Stimulated activated CD4-positive, alpha-beta T cell treated with anti-CD3 and anti-CD28 coated beads, Interleukin-1b, Interleukin-23, amount 100 ng/mL, for 48 hours (primary cell): ENCODE data around the gene MICAL3.

Experiments
- DNase-seq: peaks from one replicate; pipeline ENCODE4 v3.0.0-alpha.2; 2020

The MICAL3 gene

GRCh38 chr22:17860220-17860965 lies 164.0 kb downstream of the MICAL3 start:
- no peak for DNase-seq

- DNase-seq: no peak
These were observed 166.3 kb downstream of the MICAL3 start for GRCh38 chr22:17858033-17858432.

GRCh38 chr22:17855572-17856290 lies 168.6 kb downstream of the MICAL3 start:
- DNase-seq: no peak

- no peak for DNase-seq
These were observed 171.3 kb downstream of the MICAL3 start for GRCh38 chr22:17853073-17853472.

- DNase-seq: no peak
These were observed 172.6 kb downstream of the MICAL3 start for GRCh38 chr22:17851759-17852158.

- DNase-seq: no peak
These were observed 176.8 kb downstream of the MICAL3 start for GRCh38 chr22:17847360-17848078.

GRCh38 chr22:17846326-17846992 lies 177.9 kb downstream of the MICAL3 start:
- no peak for DNase-seq

GRCh38 chr22:17845790-17846189 lies 178.6 kb downstream of the MICAL3 start:
- no peak for DNase-seq

- no peak for DNase-seq
These were observed 179.0 kb downstream of the MICAL3 start for GRCh38 chr22:17845327-17845726.

GRCh38 chr22:17844150-17844549 lies 180.2 kb downstream of the MICAL3 start:
- no peak for DNase-seq

GRCh38 chr22:17842386-17842785 lies 182.0 kb downstream of the MICAL3 start:
- peak; percentile 10 for DNase-seq

GRCh38 chr22:17841836-17842235 lies 182.5 kb downstream of the MICAL3 start:
- DNase-seq: no peak

GRCh38 chr22:17838180-17838865 lies 186.0 kb downstream of the MICAL3 start:
- DNase-seq: no peak

GRCh38 chr22:17836992-17837742 lies 187.2 kb downstream of the MICAL3 start:
- DNase-seq: no peak

- no peak for DNase-seq
These were observed 189.1 kb downstream of the MICAL3 start for GRCh38 chr22:17835256-17835655.

GRCh38 chr22:17833489-17833888 lies 190.9 kb downstream of the MICAL3 start:
- no peak for DNase-seq

- DNase-seq: no peak
These were observed 191.7 kb downstream of the MICAL3 start for GRCh38 chr22:17832665-17833064.

- no peak for DNase-seq
These were observed 192.7 kb downstream of the MICAL3 start for GRCh38 chr22:17831501-17832251.

GRCh38 chr22:17830043-17830961 lies 194.1 kb downstream of the MICAL3 start:
- DNase-seq: peak; percentile 75

- DNase-seq: no peak
These were observed 194.7 kb downstream of the MICAL3 start for GRCh38 chr22:17829695-17830042.
